Measurements from ENCODE around the gene SP6.
A peak's percentile ranks its signal among the peaks of the same experiment; 100 is the strongest.

The SP6 gene

DNA sequence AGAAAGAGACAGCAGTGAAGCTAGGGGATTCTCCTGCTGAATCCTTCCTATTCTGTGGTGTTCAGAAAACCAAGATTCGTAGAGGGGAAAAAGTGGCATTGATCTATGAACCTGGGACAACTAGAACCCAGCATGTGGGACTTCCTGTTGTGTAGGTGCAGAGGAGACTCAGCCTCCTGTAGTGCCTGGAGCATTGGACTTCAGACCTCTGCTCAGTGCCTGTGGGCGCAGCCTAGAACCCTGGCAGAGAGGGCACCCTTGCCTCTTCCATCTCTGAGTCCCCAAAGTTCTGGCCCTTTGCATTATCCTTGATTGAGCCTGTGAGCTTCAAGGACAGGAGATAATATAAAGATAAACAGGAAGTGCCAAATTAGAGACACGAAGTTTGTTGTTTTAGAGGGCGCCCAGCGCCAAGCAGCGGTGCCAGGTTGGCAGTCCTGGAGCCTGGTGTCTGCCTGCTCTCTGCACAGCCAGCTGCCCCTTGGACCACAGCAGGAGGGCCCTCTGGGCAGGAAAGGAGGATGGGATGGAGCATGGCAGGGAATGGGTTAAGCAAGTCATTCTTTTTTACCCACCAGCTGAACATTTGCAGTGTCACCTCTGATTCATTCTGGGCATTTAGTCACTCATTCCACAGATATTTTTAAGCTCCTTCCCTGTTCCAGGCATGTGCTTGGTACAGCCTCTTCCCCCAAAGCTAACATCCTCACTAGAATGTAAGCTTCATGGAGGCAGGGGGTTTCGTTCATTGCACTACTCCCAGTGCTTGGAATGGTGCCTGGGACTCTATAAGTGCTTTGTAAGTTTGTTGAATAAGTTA is 11.9 kb upstream of the SP6 start:
- no peaks in the 10 kb centered on the region for H3K27me3 ChIP-seq (replicated peaks)
- DNase-seq = peak; percentile 67
- H3K27ac ChIP-seq = peak overlapping the region; percentile 2

DNA sequence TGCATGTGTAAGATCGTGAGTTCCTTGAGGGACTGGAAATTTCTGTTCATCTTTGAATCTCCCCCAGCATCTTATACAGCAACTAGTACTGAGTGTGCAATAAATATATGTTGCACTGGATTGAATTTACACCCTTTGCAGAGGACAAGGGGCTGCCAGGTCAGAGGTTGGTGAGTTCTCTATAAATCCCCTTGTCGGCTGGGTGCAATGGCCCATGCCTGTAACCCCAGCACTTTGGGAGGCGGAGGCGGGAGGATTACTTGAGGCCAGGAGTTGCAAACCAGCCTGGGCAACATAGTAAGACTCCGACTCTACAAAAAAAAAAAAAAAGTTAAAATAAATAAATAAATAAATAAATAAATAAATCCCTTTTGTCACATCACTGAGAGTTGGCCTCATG is 9.4 kb upstream of the SP6 start:
- Histone ChIP-seq H3K27ac (no peak overlapping the region), H3K27me3 (replicated peaks) (no peaks in the 10 kb centered on the region), H3K36me3 (replicated peaks) (no peaks in the 10 kb centered on the region), H3K4me3 (ENCODE audit: low read depth, low read length) (no peak overlapping the region)
- in situ Hi-C loops (cut with HindIII; ENCODE audit: low pct_ligation_motif_present, low sequenced_read_pairs) = no loop called here
- no peak for DNase-seq
- TF ChIP-seq, protein P1, sequence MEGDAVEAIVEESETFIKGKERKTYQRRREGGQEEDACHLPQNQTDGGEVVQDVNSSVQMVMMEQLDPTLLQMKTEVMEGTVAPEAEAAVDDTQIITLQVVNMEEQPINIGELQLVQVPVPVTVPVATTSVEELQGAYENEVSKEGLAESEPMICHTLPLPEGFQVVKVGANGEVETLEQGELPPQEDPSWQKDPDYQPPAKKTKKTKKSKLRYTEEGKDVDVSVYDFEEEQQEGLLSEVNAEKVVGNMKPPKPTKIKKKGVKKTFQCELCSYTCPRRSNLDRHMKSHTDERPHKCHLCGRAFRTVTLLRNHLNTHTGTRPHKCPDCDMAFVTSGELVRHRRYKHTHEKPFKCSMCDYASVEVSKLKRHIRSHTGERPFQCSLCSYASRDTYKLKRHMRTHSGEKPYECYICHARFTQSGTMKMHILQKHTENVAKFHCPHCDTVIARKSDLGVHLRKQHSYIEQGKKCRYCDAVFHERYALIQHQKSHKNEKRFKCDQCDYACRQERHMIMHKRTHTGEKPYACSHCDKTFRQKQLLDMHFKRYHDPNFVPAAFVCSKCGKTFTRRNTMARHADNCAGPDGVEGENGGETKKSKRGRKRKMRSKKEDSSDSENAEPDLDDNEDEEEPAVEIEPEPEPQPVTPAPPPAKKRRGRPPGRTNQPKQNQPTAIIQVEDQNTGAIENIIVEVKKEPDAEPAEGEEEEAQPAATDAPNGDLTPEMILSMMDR (IDR thresholded peaks at IDR 0.05; ENCODE audit: low read depth, low read length, missing control alignments) = no peak

More for the DNA sequence above, 11.9 kb upstream of the SP6 start:
- Histone ChIP-seq H3K4me3 (ENCODE audit: low read depth, low read length) (no peak overlapping the region), H3K36me3 (replicated peaks) (no peaks in the 10 kb centered on the region)
- TF ChIP-seq, protein P1 (IDR thresholded peaks at IDR 0.05; ENCODE audit: low read depth, low read length, missing control alignments) = no peak
- in situ Hi-C loops (cut with HindIII; ENCODE audit: low pct_ligation_motif_present, low sequenced_read_pairs) = no loop called here

DNA sequence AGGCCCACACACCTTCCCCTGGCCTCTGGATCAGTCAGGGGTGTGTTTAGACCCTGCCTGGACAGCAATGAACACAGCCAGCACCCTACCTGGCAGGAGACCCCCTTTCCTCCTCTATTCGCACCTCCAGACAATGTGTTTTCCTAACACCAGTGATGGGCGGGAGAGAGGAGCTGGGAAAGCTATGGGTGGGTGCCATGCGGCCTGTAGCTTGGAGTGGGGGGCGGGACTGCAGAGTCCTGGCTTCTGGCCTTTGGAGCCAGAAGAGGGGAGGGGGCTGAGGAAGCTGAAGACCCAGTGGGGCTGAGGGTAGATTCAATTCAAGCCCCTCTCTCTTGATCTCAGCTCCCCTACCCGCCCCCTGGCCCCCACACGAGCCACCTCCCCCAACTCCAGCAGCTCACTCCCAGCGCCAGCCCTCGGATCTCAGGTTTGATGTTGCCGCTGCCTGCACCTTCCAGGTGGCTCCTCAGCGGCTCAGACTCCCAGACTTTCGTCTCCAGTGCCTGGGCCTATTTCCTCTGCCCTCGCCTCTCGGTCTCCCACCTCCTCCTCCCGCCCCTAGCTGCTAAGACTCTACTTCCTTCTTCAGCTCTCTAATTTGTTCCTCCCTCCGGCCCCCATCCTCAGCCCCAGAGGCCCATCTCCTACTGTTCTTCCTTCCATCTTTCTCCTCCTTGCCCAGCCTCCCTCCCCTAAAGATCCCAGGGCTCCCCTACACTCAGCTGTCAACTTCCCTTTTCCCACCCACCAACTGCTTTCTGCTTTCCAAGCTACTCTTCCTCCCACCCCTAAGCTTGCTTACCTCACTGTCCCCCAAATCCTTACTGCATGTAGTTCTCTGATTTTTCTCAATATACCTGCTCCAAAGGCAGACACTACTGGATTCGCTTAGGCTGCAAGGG is 6.8 kb upstream of the SP6 start:
- Histone ChIP-seq H3K27me3 (replicated peaks) (peaks cover 20% of the 10 kb centered on the region), H3K36me3 (replicated peaks) (no peaks in the 10 kb centered on the region), H3K4me3 (ENCODE audit: low read depth, low read length) (no peak overlapping the region), H3K27ac (no peak overlapping the region)
- no peak for DNase-seq
- in situ Hi-C loops (cut with HindIII; ENCODE audit: low pct_ligation_motif_present, low sequenced_read_pairs) = no loop called here
- TF ChIP-seq, protein P1 (IDR thresholded peaks at IDR 0.05; ENCODE audit: low read depth, low read length, missing control alignments) = no peak

DNA sequence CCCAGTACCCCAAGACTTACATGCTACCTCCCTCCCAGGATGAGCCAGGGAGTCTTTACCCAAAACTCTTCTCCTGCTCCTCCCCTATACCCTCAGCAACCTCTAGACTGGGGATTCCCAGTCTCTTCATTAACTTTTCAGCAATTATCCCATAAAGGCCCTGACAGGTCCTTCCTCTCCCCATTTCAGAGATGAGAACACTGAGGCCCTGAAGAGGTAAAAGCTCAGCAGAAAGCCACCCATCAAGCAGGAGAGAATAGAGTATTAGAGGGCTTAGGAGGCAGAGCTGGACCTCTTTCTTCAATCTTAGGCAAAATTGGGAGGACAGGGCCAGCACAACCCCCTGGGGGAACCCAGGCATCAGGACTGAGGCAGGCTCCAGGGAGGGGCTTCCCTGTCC is 5.9 kb upstream of the SP6 start:
- H3K36me3 ChIP-seq (replicated peaks) = no peaks in the 10 kb centered on the region
- DNase-seq = no peak
- H3K27ac ChIP-seq = no peak overlapping the region
- TF ChIP-seq, protein P1 (IDR thresholded peaks at IDR 0.05; ENCODE audit: low read depth, low read length, missing control alignments) = no peak
- in situ Hi-C loops (cut with HindIII; ENCODE audit: low pct_ligation_motif_present, low sequenced_read_pairs) = no loop called here
- no peak overlapping the region for H3K4me3 ChIP-seq (ENCODE audit: low read depth, low read length)
- H3K27me3 ChIP-seq (replicated peaks) = peaks cover 30% of the 10 kb centered on the region

DNA sequence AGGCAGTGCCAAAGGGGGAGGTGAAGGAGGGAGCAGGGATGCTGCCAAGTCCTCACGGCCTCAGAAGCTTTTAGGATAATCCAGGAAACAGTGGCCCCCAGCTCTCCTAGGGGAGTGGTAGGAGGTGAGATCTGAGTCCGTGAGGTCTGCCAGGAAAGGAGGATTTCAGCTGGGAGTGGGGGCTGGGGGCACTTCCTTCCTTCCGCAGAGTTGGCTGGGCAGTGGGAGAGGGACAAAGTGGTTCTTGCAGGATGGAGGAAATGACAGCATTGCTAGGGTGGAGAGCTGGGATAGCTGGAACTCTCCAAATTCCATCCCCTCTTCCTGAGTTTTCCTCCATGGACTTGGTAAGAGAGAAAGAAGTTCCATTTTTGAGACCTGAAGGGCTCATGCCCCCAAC is 4.8 kb upstream of the SP6 start:
- Histone ChIP-seq H3K36me3 (replicated peaks) (no peaks in the 10 kb centered on the region), H3K27me3 (replicated peaks) (peaks cover 37% of the 10 kb centered on the region), H3K4me3 (ENCODE audit: low read depth, low read length) (no peak overlapping the region), H3K27ac (no peak overlapping the region)
- TF ChIP-seq, protein P1 (IDR thresholded peaks at IDR 0.05; ENCODE audit: low read depth, low read length, missing control alignments) = no peak
- no peak for DNase-seq
- in situ Hi-C loops (cut with HindIII; ENCODE audit: low pct_ligation_motif_present, low sequenced_read_pairs) = no loop called here
